HEK293 (cell line): ENCODE measurements around the gene GUCY2D.

Source experiments
- CTCF ChIA-PET: fragments of 350-600 bp; formaldehyde crosslinking; extraction: SDS; loops from one replicate; lab custom pipeline; 2021; ENCODE audit warnings: antibody characterized with exemption; lab: Yijun Ruan, JAX
- POLR2A ChIA-PET: fragments of 300-600 bp; formaldehyde crosslinking; extraction: SDS; loops from one replicate; lab custom pipeline; 2020; ENCODE audit warnings: antibody characterized with exemption, inconsistent platforms; lab: Yijun Ruan, JAX
- H3K27ac ChIP-seq: fragments of 200-500 bp; sonication (Bioruptor generic); 2 replicates; pipeline ENCODE4 v1.5.1; 2014; ENCODE audit warnings: low read depth, low read length, control low read depth, inconsistent platforms; ENCODE audit errors: extremely low read depth
- H3K36me3 ChIP-seq, 2 experiments: fragments of 200-500 bp in 1 of 2; sonication (Bioruptor generic) in 1 of 2; 1 replicate in 1 of 2; 2 replicates in 1 of 2; pipeline ENCODE4 v1.5.1; 2014 to 2017; ENCODE audit warnings: inconsistent platforms in 2 of 2, low read length in 2 of 2; ENCODE audit not compliant: control insufficient read depth in 2 of 2, insufficient read depth in 1 of 2
- H3K4me1 ChIP-seq: fragments of 200-500 bp; sonication (Bioruptor generic); 2 replicates; pipeline ENCODE4 v1.5.1; 2014; ENCODE audit warnings: mild to moderate bottlenecking, low read length, inconsistent platforms; ENCODE audit not compliant: control insufficient read depth, insufficient read depth
- H3K4me3 ChIP-seq: 2 replicates; pipeline ENCODE4 v1.5.1; 2011; ENCODE audit warnings: low read depth, mild to moderate bottlenecking, control low read depth, low read length, moderate library complexity
- H3K9me3 ChIP-seq: fragments of 200-500 bp; sonication (Bioruptor generic); 2 replicates; pipeline ENCODE4 v1.5.1; 2014; ENCODE audit warnings: low read depth, low read length, inconsistent platforms; ENCODE audit not compliant: control insufficient read depth, insufficient read depth
- BCL11A ChIP-seq: fragments of 450-650 bp; formaldehyde crosslinking; IDR thresholded peaks from 2 replicates; pipeline ENCODE4 v1.5.1; 2016; ENCODE audit warnings: low read depth, missing biosample characterization, missing genetic modification characterization
- IKZF3 ChIP-seq: fragments of 450-650 bp; IDR thresholded peaks from 2 replicates; pipeline ENCODE4 v1.5.0; 2018; ENCODE audit warnings: missing biosample characterization, mild to moderate bottlenecking, missing genetic modification characterization, moderate library complexity
- KLF10 ChIP-seq: fragments of 450-650 bp; IDR thresholded peaks from 2 replicates; pipeline ENCODE4 v1.5.1; 2018; ENCODE audit warnings: missing biosample characterization, mild to moderate bottlenecking, missing genetic modification characterization
- PRDM2 ChIP-seq: fragments of 450-650 bp; formaldehyde crosslinking; IDR thresholded peaks from 2 replicates; pipeline ENCODE4 v1.5.1; 2016; ENCODE audit warnings: missing biosample characterization, missing genetic modification characterization, borderline replicate concordance
- SCRT2 ChIP-seq: fragments of 450-650 bp; formaldehyde crosslinking; IDR thresholded peaks from 2 replicates; pipeline ENCODE4 v1.5.1; 2016; ENCODE audit warnings: missing biosample characterization, missing genetic modification characterization
- ZBTB17 ChIP-seq: fragments of 450-650 bp; formaldehyde crosslinking; IDR thresholded peaks from 2 replicates; pipeline ENCODE4 v1.5.1; 2016; ENCODE audit warnings: missing biosample characterization, missing genetic modification characterization
- ZBTB48 ChIP-seq: fragments of 450-650 bp; formaldehyde crosslinking; IDR thresholded peaks from 2 replicates; pipeline ENCODE4 v1.5.1; 2016; ENCODE audit warnings: missing biosample characterization, missing genetic modification characterization
- ZFHX2 ChIP-seq: fragments of 450-650 bp; formaldehyde crosslinking; conservative IDR thresholded peaks from 2 replicates; pipeline ENCODE4 v1.5.1; 2016; ENCODE audit warnings: missing biosample characterization, missing genetic modification characterization
- ZIC2 ChIP-seq: fragments of 450-650 bp; formaldehyde crosslinking; IDR thresholded peaks from 2 replicates; pipeline ENCODE4 v1.5.1; 2016; ENCODE audit warnings: missing biosample characterization, missing genetic modification characterization
- ZNF146 ChIP-seq: fragments of 450-650 bp; formaldehyde crosslinking; IDR thresholded peaks from 2 replicates; pipeline ENCODE4 v1.5.1; 2016; ENCODE audit warnings: missing biosample characterization, missing genetic modification characterization
- ZNF23 ChIP-seq: fragments of 450-650 bp; formaldehyde crosslinking; IDR thresholded peaks from 2 replicates; pipeline ENCODE4 v1.5.1; 2016; ENCODE audit warnings: missing biosample characterization, missing genetic modification characterization, borderline replicate concordance
- ZNF248 ChIP-seq: fragments of 450-650 bp; formaldehyde crosslinking; IDR thresholded peaks from 2 replicates; pipeline ENCODE4 v1.5.1; 2017; ENCODE audit warnings: missing biosample characterization, missing genetic modification characterization
- ZNF26 ChIP-seq: fragments of 450-650 bp; formaldehyde crosslinking; IDR thresholded peaks from 2 replicates; pipeline ENCODE4 v1.5.1; 2016; ENCODE audit warnings: missing biosample characterization, missing genetic modification characterization
- ZNF311 ChIP-seq: fragments of 450-650 bp; formaldehyde crosslinking; IDR thresholded peaks from 2 replicates; pipeline ENCODE4 v1.5.1; 2017; ENCODE audit warnings: missing biosample characterization, missing genetic modification characterization, borderline replicate concordance
- ZNF366 ChIP-seq: fragments of 450-650 bp; formaldehyde crosslinking; conservative IDR thresholded peaks from 2 replicates; pipeline ENCODE4 v1.5.1; 2016; ENCODE audit warnings: missing biosample characterization, missing genetic modification characterization
- ZNF792 ChIP-seq: fragments of 450-650 bp; formaldehyde crosslinking; IDR thresholded peaks from 2 replicates; pipeline ENCODE4 v1.5.1; 2016; ENCODE audit warnings: missing biosample characterization, missing genetic modification characterization
- ZSCAN5A ChIP-seq: fragments of 450-650 bp; formaldehyde crosslinking; IDR thresholded peaks from 2 replicates; pipeline ENCODE4 v1.5.1; 2016; ENCODE audit warnings: missing biosample characterization, missing genetic modification characterization
- TF ChIP-seq, protein P1 (sequence below): fragments of 450-650 bp; formaldehyde crosslinking; IDR thresholded peaks from 2 replicates; pipeline ENCODE4 v1.5.1; 2017; ENCODE audit warnings: missing biosample characterization, missing genetic modification characterization
- TF ChIP-seq, protein P2 (sequence below): fragments of 450-650 bp; formaldehyde crosslinking; IDR thresholded peaks from 2 replicates; pipeline ENCODE4 v1.5.1; 2016; ENCODE audit warnings: missing biosample characterization, missing genetic modification characterization

The GUCY2D gene

DNA sequence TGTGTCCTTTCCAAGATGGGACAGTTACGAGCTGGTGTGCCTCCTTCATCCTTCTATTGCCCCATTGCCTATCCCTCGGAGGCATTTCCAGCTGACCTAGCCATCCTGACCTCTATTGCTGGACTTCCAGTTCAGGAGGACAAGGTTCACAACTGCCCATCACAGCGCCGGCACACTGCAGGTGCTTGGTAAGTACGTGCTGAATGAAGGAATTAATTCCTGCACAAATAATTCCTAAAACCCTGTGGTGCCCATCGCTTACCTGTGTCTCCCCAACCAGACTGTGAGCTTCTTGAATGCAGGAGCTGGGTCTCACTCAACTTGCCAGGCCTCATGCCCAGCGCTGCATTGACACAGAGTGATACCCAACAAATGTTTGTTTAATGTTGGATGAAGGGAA lies 49.4 kb downstream of the GUCY2D start:
- TF ChIP-seq ZNF23 (tag by site-specific recombination) (no peak), SCRT2 (no peak), ZNF146 (no peak), PRDM2 (tag by site-specific recombination) (no peak), ZNF311 (tag by site-specific recombination) (no peak)
- TF ChIP-seq, protein P1, sequence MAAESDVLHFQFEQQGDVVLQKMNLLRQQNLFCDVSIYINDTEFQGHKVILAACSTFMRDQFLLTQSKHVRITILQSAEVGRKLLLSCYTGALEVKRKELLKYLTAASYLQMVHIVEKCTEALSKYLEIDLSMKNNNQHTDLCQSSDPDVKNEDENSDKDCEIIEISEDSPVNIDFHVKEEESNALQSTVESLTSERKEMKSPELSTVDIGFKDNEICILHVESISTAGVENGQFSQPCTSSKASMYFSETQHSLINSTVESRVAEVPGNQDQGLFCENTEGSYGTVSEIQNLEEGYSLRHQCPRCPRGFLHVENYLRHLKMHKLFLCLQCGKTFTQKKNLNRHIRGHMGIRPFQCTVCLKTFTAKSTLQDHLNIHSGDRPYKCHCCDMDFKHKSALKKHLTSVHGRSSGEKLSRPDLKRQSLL (tag by site-specific recombination): no peak
- H3K4me1 ChIP-seq: no peaks in the 10 kb centered on the region
- no peaks in the 10 kb centered on the region for H3K9me3 ChIP-seq
- no peak overlapping the region for H3K4me3 ChIP-seq
- no peaks in the 10 kb centered on the region for H3K36me3 ChIP-seq
- no peak overlapping the region for H3K27ac ChIP-seq
- CTCF ChIA-PET: interaction anchor here (0.8 to 1.0 kb wide), 4 partner anchors 9 to 139 kb away, joined by 3 to 5 read pairs (median 4); no protein-coding TSS in a partner anchor
- POLR2A ChIA-PET: interaction anchor here (0.6 to 1.0 kb wide), 2 partner anchors 365 to 579 kb away, joined by 3 to 4 read pairs; partner anchors contain the start of gene TP53

- CTCF ChIA-PET: interaction anchor here (0.6 to 1.0 kb wide), 5 partner anchors 8 to 218 kb away, joined by 3 to 5 read pairs (median 5); no protein-coding TSS in a partner anchor
- no peak for TF ChIP-seq KLF10
- no peak for TF ChIP-seq ZBTB48 (tag by site-specific recombination)
- TF ChIP-seq, protein P2, sequence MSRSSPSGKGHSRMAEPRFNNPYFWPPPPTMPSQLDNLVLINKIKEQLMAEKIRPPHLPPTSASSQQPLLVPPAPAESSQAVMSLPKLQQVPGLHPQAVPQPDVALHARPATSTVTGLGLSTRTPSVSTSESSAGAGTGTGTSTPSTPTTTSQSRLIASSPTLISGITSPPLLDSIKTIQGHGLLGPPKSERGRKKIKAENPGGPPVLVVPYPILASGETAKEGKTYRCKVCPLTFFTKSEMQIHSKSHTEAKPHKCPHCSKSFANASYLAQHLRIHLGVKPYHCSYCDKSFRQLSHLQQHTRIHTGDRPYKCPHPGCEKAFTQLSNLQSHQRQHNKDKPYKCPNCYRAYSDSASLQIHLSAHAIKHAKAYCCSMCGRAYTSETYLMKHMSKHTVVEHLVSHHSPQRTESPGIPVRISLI (tag by site-specific recombination): no peak
- no peak for TF ChIP-seq ZSCAN5A (tag by site-specific recombination)
- TF ChIP-seq ZBTB17: peak; percentile 99
- TF ChIP-seq BCL11A: no peak
- no peak for TF ChIP-seq ZNF792 (tag by site-specific recombination)
- TF ChIP-seq IKZF3 (tag by site-specific recombination): no peak
- TF ChIP-seq ZNF248 (tag by site-specific recombination): no peak
- TF ChIP-seq ZFHX2 (tag by site-specific recombination): no peak
- no peak for TF ChIP-seq ZIC2
- TF ChIP-seq ZNF26 (tag by site-specific recombination): no peak
- TF ChIP-seq ZNF366: peak; percentile 76
- Histone ChIP-seq H3K27ac (no peak overlapping the region), H3K4me3 (no peak overlapping the region), H3K36me3 (no peaks in the 10 kb centered on the region), H3K4me1 (no peaks in the 10 kb centered on the region), H3K9me3 (no peaks in the 10 kb centered on the region)
- POLR2A ChIA-PET: interaction anchor here (1.0 kb wide), 1 partner anchor 366 kb away, joined by 4 read pairs; the partner anchor contains the start of gene TP53
These were observed 50.1 kb downstream of the GUCY2D start for GRCh38 chr17:8052256-8053252.
